ENCODE results near the gene DGCR6.

GRCh38 chr22:18952022-18952421 lies 45.9 kb downstream of the DGCR6 start:
- TF ChIP-seq ATF3 (IDR thresholded peaks at IDR 0.05; ENCODE audit: borderline replicate concordance, extremely low read depth, low read depth, low read length), result no peak
- no peak for TF ChIP-seq SP1 (IDR thresholded peaks at IDR 0.05; ENCODE audit: low read depth, low read length)
